Natural killer cell (primary cell): ENCODE data around the gene OSBPL3. TPM values are rescaled to one million over a fixed set of nuclear protein-coding genes. Genes with fewer than 3 reads are reported as not detected.

ENCODE experiments used
- ATAC-seq, 3 donors: fragments of 150-1000 bp in 2 of 3; fragments of 200-7000 bp in 1 of 3; cut with Tn5 transposase; 1 replicate in 1 of 3; 2 replicates in 2 of 3; pipeline ENCODE4 v1.10.0; 2021; ENCODE audit warnings: mild to moderate bottlenecking in 2 of 3, moderate library complexity in 2 of 3
- DNase-seq, 2 donors: peaks; one replicate each; pipeline versions ENCODE4 v3.0.0 to v3.0.0-alpha.2; 2013 to 2021; ENCODE audit warnings: mixed read lengths in 1 of 2
- H3K27ac ChIP-seq: one replicate; pipeline ENCODE4 v1.5.1; 2013; ENCODE audit warnings: mild to moderate bottlenecking, low read length
- H3K27me3 ChIP-seq: one replicate; pipeline ENCODE4 v1.6.1; 2013; ENCODE audit warnings: low read length; ENCODE audit not compliant: control insufficient read depth, insufficient read depth
- H3K36me3 ChIP-seq: one replicate; pipeline ENCODE4 v1.6.1; 2013; ENCODE audit warnings: low read length; ENCODE audit not compliant: control insufficient read depth, insufficient read depth
- H3K4me1 ChIP-seq: one replicate; pipeline ENCODE4 v1.6.1; 2013; ENCODE audit warnings: low read length; ENCODE audit not compliant: control insufficient read depth, insufficient read depth
- H3K4me3 ChIP-seq: one replicate; pipeline ENCODE4 v1.5.1; 2013; ENCODE audit warnings: low read length
- H3K9me3 ChIP-seq: one replicate; pipeline ENCODE4 v1.6.1; 2013; ENCODE audit warnings: low read length; ENCODE audit not compliant: control insufficient read depth, insufficient read depth
- H3K27ac Mint-ChIP-seq, 2 donors: one replicate each; pipeline ENCODE4 v1.8.0; 2022; ENCODE audit warnings: mild to moderate bottlenecking in 2 of 2, mixed read lengths in 2 of 2, moderate library complexity in 1 of 2
- H3K27me3 Mint-ChIP-seq, 2 donors: one replicate each; pipeline ENCODE4 v1.8.0; 2022; ENCODE audit warnings: low read depth in 2 of 2, mixed read lengths in 2 of 2
- H3K36me3 Mint-ChIP-seq: one replicate; pipeline ENCODE4 v1.8.0; 2022; ENCODE audit warnings: mixed read lengths
- H3K4me1 Mint-ChIP-seq, 2 donors: one replicate each; pipeline ENCODE4 v1.8.0; 2022; ENCODE audit warnings: mixed read lengths in 2 of 2
- H3K4me3 Mint-ChIP-seq: one replicate; pipeline ENCODE4 v1.8.0; 2022; ENCODE audit warnings: mild to moderate bottlenecking, moderate library complexity, mixed read lengths
- H3K9me3 Mint-ChIP-seq, 2 donors: one replicate each; pipeline ENCODE4 v1.8.0; 2022; ENCODE audit warnings: mixed read lengths in 2 of 2
- WGBS: methylation state at CpG from one replicate; pipeline ENCODE4 v1.1.7; 2013; ENCODE audit warnings: missing lambda C conversion rate; ENCODE audit not compliant: insufficient coverage; 5-methylcytosine and 5-hydroxymethylcytosine counted together
- intact Hi-C: fragments of 100-400 bp; cut with micrococcal nuclease; formaldehyde crosslinking; loops from one replicate; pipeline ENCODE4 v1.14.2; 2022
- total RNA-seq, 4 donors: library from RNA; stranded (reverse); fragments of 120-200 nt in 1 of 4; gene quantifications; one replicate each; pipeline versions ENCODE4 v1.2.3 to v1.2.4, GENCODE V29; 2013 to 2022
- TF ChIP-seq, protein P1 (sequence below): fragments of 200-600 bp; IDR thresholded peaks from one replicate; pipeline ENCODE4 v1.8.0; 2022; ENCODE audit warnings: antibody characterized with exemption

Gene OSBPL3
- total RNA-seq, 3 donors from 2014 or later (not counting 1 experiment from before 2014, with no cell fraction given): 50.7 to 99.1 (median 65.1) TPM

DNA sequence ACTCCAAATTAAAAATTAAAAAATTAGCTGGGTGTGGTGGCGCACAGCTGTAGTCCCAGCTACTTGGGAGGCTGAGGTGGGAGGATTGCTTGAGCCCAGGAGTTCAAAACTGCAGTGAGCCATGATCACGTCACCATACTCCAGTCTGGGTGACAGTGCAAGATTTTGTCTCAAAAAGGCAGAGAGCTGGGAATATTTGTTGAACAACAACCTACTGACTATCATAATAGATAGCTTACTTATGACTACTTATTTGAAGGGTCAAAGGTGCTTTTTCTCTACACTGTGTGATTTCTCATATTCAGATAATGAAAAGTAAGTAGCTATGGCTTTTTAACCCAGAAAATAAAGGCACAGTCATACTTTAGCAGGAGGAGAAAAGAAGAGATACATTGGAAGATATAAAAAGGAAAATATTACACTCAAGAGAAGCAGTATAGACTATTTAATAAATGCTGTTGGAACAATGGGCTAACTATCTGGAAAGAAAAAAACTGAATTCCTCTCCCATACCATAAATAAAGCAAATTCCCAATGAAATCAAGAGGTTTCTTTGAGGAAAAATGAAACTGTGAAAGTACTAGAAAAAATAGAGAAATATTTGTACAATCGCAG is 229.4 kb downstream of the OSBPL3 start:
- no peak overlapping the region for H3K4me3 Mint-ChIP-seq
- Histone ChIP-seq H3K4me3 (no peak overlapping the region), H3K9me3 (no peaks in the 10 kb centered on the region), H3K27me3 (no peaks in the 10 kb centered on the region), H3K27ac (no peak overlapping the region), H3K4me1 (no peaks in the 10 kb centered on the region), H3K36me3 (no peaks in the 10 kb centered on the region)
- intact Hi-C loops: no loop called here
- WGBS: 90% methylated on average over 2 of the region's 3 CpGs
- H3K9me3 Mint-ChIP-seq: no peaks in the 10 kb centered on the region
- H3K4me1 Mint-ChIP-seq: no peaks in the 10 kb centered on the region
- peaks cover 24 to 65% of the 10 kb centered on the region in 2 donors for H3K27me3 Mint-ChIP-seq
- H3K36me3 Mint-ChIP-seq: no peaks in the 10 kb centered on the region
- no peak for DNase-seq
- no peak for ATAC-seq
- TF ChIP-seq, protein P1, sequence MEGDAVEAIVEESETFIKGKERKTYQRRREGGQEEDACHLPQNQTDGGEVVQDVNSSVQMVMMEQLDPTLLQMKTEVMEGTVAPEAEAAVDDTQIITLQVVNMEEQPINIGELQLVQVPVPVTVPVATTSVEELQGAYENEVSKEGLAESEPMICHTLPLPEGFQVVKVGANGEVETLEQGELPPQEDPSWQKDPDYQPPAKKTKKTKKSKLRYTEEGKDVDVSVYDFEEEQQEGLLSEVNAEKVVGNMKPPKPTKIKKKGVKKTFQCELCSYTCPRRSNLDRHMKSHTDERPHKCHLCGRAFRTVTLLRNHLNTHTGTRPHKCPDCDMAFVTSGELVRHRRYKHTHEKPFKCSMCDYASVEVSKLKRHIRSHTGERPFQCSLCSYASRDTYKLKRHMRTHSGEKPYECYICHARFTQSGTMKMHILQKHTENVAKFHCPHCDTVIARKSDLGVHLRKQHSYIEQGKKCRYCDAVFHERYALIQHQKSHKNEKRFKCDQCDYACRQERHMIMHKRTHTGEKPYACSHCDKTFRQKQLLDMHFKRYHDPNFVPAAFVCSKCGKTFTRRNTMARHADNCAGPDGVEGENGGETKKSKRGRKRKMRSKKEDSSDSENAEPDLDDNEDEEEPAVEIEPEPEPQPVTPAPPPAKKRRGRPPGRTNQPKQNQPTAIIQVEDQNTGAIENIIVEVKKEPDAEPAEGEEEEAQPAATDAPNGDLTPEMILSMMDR: no peak
- H3K27ac Mint-ChIP-seq: no peak overlapping the region

DNA sequence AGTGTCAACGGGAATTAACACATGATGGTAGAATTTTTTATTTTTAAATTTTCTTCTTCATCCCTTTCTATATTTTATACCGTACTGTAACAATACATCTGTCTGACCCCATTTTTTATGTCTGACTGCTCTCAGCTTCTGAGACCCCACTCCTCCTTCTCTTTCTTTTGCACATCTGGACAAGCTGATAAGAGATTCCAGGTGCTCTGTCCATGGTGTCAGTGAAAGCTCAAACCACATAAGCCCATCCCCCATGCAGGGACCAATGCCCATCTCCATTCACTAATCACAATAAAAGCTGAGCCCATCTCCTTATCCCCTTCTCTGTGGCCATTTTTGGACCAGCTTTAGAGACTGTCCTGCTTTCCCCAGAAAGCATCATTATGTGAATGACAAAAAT is 231.5 kb downstream of the OSBPL3 start:
- H3K9me3 Mint-ChIP-seq: no peaks in the 10 kb centered on the region
- Histone ChIP-seq H3K4me3 (no peak overlapping the region), H3K9me3 (no peaks in the 10 kb centered on the region), H3K36me3 (no peaks in the 10 kb centered on the region), H3K27ac (no peak overlapping the region), H3K27me3 (no peaks in the 10 kb centered on the region), H3K4me1 (no peaks in the 10 kb centered on the region)
- H3K4me1 Mint-ChIP-seq: no peaks in the 10 kb centered on the region
- H3K4me3 Mint-ChIP-seq: no peak overlapping the region
- TF ChIP-seq, protein P1: no peak
- ATAC-seq: no peak
- no peaks in the 10 kb centered on the region for H3K36me3 Mint-ChIP-seq
- no peak for DNase-seq
- peaks cover 29 to 56% of the 10 kb centered on the region in 2 donors for H3K27me3 Mint-ChIP-seq
- no peak overlapping the region for H3K27ac Mint-ChIP-seq
- 94% methylated on average over 1 of the region's 2 CpGs for WGBS
- intact Hi-C loops: no loop called here

Other genes starting within 250 kb of the OSBPL3 start
- under 1 TPM in 2 of 3 donors, not detected in 1; 0.20 to 0.31 TPM for gene GSDME, start 222.7 kb downstream of the OSBPL3 start, total RNA-seq
- 100 to 1,000 TPM; 124 to 197 (median 167) TPM for gene CYCS, start 145.1 kb upstream of the OSBPL3 start, total RNA-seq
- not detected for gene NPVF, start 248.3 kb upstream of the OSBPL3 start, total RNA-seq